RWPE1 (cell line): Measurements from ENCODE around the gene KRTAP29-1.
"Not testable (repeated sequence)": the region's sequence is repeated elsewhere in the genome, so short reads cannot be mapped to it uniquely, and the experiment has no call there.

Experiments
- CTCF ChIA-PET: fragments of 350-600 bp; sonication (Branson Sonifier 250); formaldehyde crosslinking; extraction: SDS; loops from one replicate; lab custom pipeline; 2021; lab: Yijun Ruan, JAX
- POLR2A ChIA-PET: fragments of 400-600 bp; formaldehyde crosslinking; extraction: SDS; loops from one replicate; lab custom pipeline; 2020; ENCODE audit warnings: antibody characterized with exemption; ENCODE audit not compliant: low non-redundant PET; lab: Yijun Ruan, JAX
- DNase-seq: peaks from one replicate; pipeline ENCODE4 v3.0.0; 2012; ENCODE audit warnings: low spot score
- H3K27ac ChIP-seq: fragments of 450-650 bp; 2 replicates; pipeline ENCODE4 v1.5.1; 2017
- TF ChIP-seq, protein P1 (sequence below): fragments of 450-650 bp; conservative IDR thresholded peaks from 2 replicates; pipeline ENCODE4 v1.5.1; 2017; ENCODE audit warnings: low read depth, mild to moderate bottlenecking

The KRTAP29-1 gene

DNA sequence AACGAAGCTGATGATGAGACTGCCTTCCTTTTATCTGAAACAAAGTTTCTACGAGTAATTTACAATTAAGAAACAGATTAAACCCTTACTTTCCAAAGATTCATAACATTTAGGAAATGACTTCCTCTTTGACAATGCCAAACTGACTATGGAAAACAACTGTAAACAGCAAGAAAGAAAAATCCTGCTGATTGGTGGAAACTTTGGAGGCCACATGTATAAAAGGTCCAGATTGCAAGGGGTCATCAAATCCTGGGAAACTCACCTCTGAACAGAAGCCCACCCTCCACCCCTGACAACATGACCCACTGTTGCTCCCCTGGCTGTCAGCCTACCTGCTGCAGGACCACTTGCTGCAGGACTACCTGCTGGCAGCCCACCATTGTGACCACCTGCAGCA lies 37.6 kb downstream of the KRTAP29-1 start, which contains the start of gene KRTAP9-6:
TSS of gene KRTAP9-6 (plus strand) at position 301 of the 400 bp plus-strand sequence. CDS start at position 301, 0 bp downstream.
- DNase-seq: no peak
- POLR2A ChIA-PET: no interaction called here
- TF ChIP-seq, protein P1, sequence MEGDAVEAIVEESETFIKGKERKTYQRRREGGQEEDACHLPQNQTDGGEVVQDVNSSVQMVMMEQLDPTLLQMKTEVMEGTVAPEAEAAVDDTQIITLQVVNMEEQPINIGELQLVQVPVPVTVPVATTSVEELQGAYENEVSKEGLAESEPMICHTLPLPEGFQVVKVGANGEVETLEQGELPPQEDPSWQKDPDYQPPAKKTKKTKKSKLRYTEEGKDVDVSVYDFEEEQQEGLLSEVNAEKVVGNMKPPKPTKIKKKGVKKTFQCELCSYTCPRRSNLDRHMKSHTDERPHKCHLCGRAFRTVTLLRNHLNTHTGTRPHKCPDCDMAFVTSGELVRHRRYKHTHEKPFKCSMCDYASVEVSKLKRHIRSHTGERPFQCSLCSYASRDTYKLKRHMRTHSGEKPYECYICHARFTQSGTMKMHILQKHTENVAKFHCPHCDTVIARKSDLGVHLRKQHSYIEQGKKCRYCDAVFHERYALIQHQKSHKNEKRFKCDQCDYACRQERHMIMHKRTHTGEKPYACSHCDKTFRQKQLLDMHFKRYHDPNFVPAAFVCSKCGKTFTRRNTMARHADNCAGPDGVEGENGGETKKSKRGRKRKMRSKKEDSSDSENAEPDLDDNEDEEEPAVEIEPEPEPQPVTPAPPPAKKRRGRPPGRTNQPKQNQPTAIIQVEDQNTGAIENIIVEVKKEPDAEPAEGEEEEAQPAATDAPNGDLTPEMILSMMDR: no peak
- CTCF ChIA-PET: no interaction called here
- no peak within 1 kb of the TSS for H3K27ac ChIP-seq

DNA sequence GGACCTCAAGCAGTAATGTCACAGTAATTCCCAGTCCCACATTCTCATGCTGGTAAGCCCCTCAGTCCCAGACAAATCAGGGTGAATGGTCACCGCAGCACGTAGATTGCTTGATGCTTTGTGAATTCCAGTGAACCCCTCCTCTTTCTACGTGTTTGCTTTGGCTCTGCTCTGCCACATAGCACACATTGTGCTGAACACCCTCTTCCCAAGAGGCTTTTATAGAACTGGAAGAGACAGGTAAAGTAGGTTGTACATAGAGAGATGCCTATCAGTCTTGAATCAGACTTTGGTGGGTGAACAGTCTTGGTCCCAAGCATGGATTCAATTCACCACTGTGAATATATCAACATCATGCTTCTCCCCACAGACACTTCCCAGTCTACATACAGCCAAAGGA lies 38.1 kb downstream of the KRTAP29-1 start:
- ChIA-PET POLR2A (no interaction called here), CTCF (no interaction called here)
- no peak for DNase-seq
- TF ChIP-seq, protein P1: no peak
- H3K27ac ChIP-seq: no peak overlapping the region

DNA sequence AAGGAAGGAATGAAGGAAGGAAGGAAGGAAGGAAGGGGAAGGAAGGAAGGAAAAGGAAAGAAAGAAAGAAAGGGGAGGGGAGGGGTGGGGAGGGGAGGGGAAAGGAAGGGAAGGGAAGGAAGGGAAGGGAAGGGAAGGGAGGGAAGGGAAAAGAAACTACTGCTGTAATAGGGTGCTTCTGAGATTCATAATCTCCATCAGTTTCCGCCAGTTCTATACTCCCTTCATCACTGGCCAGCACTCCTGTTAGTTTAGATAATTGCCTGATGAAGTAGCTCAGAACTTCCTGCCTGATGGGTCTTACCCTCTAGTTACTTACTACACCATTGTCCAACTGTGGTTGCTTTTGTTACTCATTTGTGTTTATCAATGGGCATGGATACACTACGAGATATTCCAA lies 39.4 kb downstream of the KRTAP29-1 start:
- POLR2A ChIA-PET: no interaction called here
- CTCF ChIA-PET: no interaction called here
- H3K27ac ChIP-seq: no peak overlapping the region

DNA sequence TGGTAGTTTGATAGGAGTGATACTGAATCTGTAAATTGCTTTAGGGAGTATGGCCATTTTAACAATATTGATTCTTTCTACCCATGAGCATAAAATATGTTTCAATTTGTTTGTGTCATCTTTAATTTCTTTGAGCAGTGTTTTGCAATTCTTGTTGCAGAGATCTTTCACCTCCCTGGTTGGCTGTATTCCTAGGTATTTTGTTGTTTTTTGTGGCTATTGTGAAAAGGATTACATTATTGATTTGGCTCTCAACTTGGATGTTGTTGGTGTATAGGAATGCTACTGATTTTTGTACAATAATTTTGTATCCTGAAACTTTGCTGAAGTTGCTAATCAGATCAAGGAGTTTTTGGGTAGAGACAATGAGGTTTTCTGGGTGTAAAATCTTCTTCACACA lies 44.2 kb downstream of the KRTAP29-1 start:
- H3K27ac ChIP-seq: no peak overlapping the region
- no peak for DNase-seq
- ChIA-PET CTCF (no interaction called here), POLR2A (no interaction called here)
- TF ChIP-seq, protein P1: no peak

More for the DNA sequence above, 39.4 kb downstream of the KRTAP29-1 start:
- TF ChIP-seq, protein P1: no peak
- DNase-seq: no peak

DNA sequence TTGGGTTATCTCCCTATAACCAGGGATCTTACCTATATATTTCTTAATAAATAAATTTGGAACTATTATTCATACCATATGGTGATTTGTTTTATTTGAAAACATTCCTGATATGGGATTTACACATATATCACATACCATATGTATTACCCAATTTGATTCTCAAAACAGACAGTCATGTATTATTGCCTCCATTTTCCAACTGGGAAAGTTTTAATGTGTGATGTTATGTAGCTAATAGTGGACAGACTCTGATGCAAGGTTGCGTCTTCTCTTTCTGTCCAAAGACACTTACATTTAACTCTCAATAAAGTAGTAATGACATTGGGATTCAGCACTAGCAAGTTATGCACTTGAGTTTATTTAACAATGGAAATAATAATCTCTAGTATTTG lies 46.4 kb downstream of the KRTAP29-1 start:
- ChIA-PET POLR2A (no interaction called here), CTCF (no interaction called here)
- DNase-seq: no peak
- H3K27ac ChIP-seq: no peak overlapping the region
- TF ChIP-seq, protein P1: no peak

DNA sequence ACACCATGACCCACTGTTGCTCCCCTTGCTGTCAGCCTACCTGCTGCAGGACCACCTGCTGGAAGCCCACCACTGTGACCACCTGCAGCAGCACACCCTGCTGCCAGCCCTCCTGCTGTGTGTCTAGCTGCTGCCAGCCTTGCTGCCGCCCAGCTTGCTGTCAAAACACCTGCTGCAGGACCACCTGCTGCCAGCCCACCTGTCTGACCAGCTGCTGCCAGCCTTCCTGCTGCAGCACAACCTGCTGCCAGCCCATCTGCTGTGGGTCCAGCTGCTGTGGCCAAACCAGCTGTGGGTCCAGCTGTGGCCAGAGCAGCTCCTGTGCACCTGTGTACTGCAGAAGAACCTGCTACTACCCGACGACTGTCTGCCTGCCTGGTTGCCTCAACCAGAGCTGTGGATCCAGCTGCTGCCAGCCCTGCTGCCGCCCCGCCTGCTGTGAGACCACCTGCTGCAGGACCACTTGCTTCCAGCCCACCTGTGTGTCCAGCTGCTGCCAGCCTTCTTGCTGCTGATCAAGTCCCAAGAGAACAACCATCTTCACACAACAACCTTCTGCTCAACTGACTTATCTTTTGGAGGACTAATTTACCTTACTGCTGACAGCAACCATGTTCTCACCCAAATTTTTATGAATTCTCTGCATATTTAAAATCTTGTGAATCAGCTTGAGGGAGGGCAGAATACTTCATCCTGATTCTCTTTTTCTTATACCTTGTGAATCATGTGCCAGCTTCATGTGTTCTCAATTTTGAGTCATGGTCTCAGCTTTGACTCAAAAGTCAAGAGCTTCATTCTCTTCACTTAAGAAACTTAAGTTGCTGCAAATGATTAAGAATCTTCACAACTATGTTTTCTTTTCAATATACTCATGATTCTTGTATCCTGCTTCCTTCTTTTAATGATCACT lies 47.0 kb downstream of the KRTAP29-1 start, which contains the start of gene KRTAP9-9:
TSS of gene KRTAP9-9 (plus strand) at position 4 of the 910 bp plus-strand sequence.
- DNase-seq, POLR2A ChIA-PET, H3K27ac ChIP-seq, CTCF ChIA-PET: not testable (repeated sequence)

DNA sequence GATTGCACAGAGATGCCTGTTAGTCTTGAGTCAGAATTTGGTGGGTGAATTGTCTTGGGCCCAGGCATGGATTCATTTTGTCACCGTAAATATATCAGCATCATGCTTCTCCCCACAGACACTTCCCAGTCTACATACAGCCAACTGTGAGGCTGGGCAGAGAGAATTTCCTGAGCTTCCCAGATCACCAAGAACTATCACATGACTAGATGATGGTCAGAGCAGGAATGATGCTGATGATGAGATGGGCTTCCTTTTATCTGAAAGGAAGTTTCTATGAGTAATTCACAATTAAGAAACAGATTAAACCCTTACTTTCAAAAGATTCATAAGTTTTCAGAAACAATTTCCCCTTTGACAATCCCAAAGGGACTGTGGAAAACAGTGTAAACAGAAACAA lies 47.8 kb downstream of the KRTAP29-1 start:
- ChIA-PET CTCF (no interaction called here), POLR2A (no interaction called here)
- H3K27ac ChIP-seq: no peak overlapping the region
- TF ChIP-seq, protein P1: no peak
- no peak for DNase-seq
